Thoracic aorta (tissue), 2 donors: ENCODE results near the gene DNM3. TPM values are rescaled to one million over a fixed set of nuclear protein-coding genes. Genes with fewer than 3 reads are reported as not detected.

Source experiments
- ATAC-seq: fragments of 150-250 bp; one replicate; pipeline ENCODE4 v1.8.0; 2017; ENCODE audit warnings: low read depth; ENCODE audit not compliant: insufficient number of reproducible peaks, low FRiP score
- DNase-seq: peaks from one replicate; pipeline ENCODE4 v3.0.0-alpha.2; 2020; ENCODE audit warnings: low spot score
- H3K27ac ChIP-seq, 2 donors: fragments of 200-600 bp; sonication (generic); 1 replicate in 1 of 2; 2 replicates in 1 of 2; pipeline ENCODE4 v1.5.1; 2016; ENCODE audit warnings: mild to moderate bottlenecking in 2 of 2, moderate library complexity in 2 of 2
- H3K27me3 ChIP-seq: fragments of 200-600 bp; sonication (generic); replicated peaks from 2 replicates; pipeline ENCODE4 v1.6.0; 2016; ENCODE audit warnings: mild to moderate bottlenecking; ENCODE audit not compliant: insufficient read depth
- H3K36me3 ChIP-seq: fragments of 200-600 bp; sonication (generic); one replicate; pipeline ENCODE4 v1.5.1; 2016
- H3K4me1 ChIP-seq, 2 donors: fragments of 200-600 bp; sonication (generic); 1 replicate in 1 of 2; 2 replicates in 1 of 2; pipeline versions ENCODE4 v1.5.1 to v1.6.0; 2016; ENCODE audit warnings: low read depth in 2 of 2, mild to moderate bottlenecking in 1 of 2; ENCODE audit not compliant: control insufficient read depth in 1 of 2
- H3K4me3 ChIP-seq: fragments of 200-600 bp; sonication (generic); 2 replicates; pipeline ENCODE4 v1.5.1; 2016; ENCODE audit warnings: mild to moderate bottlenecking
- H3K9me3 ChIP-seq: fragments of 200-600 bp; sonication (generic); 2 replicates; pipeline ENCODE4 v1.5.1; 2016
- total RNA-seq, 2 donors: library from RNA; depleted of rRNA; stranded (reverse); fragments of >200 nt; gene quantifications; one replicate each; pipeline versions ENCODE4 v1.1.0 to v1.2.3, GENCODE V29; 2016
- TF ChIP-seq, protein P1 (sequence below): fragments of 200-600 bp; sonication (generic); IDR thresholded peaks from one replicate; pipeline ENCODE4 v1.5.1; 2019; ENCODE audit warnings: antibody characterized with exemption

The DNM3 gene
- total RNA-seq, 2 donors from 2014 or later: 5.8 to 7.5 TPM

DNA sequence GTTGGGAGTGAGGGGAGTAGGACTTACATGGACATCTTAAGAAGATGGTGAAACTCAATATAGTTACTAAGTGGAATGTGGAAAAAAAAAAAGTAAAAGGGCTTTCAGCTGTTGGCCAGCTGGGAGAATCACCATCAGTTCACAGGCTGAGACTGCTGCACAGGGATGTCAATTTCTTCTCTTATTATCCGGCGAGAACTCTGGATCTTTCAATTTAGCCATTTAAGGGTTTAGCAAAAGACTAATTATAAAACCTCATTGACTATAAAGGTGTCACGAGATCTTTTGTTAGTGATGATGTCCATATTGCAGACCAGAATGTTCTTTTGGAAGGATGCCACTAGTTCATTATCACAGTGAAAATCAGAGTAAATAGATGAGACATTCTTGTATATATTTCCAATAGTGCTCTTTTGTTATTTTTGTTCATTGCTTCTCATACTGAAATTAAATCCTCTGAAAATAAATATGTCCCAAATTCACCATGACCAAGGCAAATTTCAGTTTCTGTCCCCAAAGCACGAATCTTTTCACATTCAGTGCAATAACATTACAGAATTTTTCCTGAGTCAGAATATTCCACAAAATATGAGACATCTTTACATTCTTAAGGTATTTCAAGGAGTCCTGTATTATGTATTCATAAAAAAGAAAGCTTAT lies 266.1 kb downstream of the DNM3 start:
- Histone ChIP-seq H3K4me3 (no peak overlapping the region), H3K9me3 (no peaks in the 10 kb centered on the region), H3K4me1 (no peaks in the 10 kb centered on the region), H3K27ac (no peak overlapping the region), H3K36me3 (no peaks in the 10 kb centered on the region), H3K27me3 (no peaks in the 10 kb centered on the region)
- ATAC-seq (no peak), DNase-seq (no peak)
- TF ChIP-seq, protein P1, sequence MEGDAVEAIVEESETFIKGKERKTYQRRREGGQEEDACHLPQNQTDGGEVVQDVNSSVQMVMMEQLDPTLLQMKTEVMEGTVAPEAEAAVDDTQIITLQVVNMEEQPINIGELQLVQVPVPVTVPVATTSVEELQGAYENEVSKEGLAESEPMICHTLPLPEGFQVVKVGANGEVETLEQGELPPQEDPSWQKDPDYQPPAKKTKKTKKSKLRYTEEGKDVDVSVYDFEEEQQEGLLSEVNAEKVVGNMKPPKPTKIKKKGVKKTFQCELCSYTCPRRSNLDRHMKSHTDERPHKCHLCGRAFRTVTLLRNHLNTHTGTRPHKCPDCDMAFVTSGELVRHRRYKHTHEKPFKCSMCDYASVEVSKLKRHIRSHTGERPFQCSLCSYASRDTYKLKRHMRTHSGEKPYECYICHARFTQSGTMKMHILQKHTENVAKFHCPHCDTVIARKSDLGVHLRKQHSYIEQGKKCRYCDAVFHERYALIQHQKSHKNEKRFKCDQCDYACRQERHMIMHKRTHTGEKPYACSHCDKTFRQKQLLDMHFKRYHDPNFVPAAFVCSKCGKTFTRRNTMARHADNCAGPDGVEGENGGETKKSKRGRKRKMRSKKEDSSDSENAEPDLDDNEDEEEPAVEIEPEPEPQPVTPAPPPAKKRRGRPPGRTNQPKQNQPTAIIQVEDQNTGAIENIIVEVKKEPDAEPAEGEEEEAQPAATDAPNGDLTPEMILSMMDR: no peak

DNA sequence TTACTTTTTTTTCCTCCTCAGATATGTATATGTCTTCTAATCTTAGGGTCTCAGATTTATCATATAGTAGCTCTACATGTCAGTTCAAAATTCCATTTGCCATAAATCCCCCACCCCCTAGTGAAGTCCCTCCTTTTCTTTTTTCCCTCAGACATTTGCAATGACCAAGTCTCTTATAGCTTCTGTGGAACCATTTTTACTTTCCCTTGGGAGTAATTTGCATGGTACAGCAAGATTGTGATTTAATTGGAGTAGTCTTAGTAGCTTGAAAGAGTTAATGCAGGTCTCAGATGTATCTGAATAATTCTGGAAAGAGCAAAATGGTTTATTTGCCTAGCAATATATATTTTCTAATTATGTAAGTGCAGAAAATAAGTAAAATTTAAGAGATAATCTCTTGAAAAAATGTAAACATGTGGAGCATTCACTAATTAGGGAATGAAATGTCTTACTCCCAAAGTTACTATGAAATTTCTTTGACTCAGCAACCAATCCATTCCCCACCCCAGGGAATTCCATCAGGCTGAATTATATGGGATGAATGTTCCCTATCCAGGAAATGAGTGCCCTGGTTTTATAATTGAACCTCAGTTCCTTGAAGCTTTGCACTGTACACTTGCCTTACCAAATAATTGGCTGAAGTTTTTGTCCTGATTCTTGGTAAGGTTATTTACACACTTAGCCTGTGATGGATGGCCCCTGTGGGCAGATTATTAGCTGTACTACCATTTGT lies 267.0 kb downstream of the DNM3 start:
- Histone ChIP-seq H3K4me3 (no peak overlapping the region), H3K27me3 (no peaks in the 10 kb centered on the region), H3K4me1 (no peaks in the 10 kb centered on the region), H3K9me3 (no peaks in the 10 kb centered on the region), H3K27ac (no peak overlapping the region), H3K36me3 (no peaks in the 10 kb centered on the region)
- DNase-seq (no peak), ATAC-seq (no peak)
- TF ChIP-seq, protein P1: no peak

DNA sequence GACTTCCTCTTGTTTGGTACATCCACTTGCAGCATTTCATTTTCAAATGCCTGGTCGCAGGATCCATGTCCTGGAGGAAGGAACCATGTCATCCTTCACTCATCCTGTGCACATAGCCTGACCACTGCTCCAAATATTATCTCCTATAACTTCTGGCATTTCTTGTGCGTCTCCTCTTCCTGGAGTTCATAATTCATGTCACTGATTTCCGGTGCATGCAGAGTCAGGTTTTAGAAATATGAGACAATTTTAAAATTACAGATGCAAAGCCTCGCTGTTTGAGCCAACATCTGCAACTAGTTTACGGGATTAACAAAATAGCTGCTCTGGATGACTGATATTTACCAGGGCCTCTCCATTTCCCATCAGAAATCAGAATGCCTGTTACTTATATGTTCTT lies 268.1 kb downstream of the DNM3 start:
- no peak overlapping the region for H3K27ac ChIP-seq
- ATAC-seq: no peak
- no peak overlapping the region for H3K4me3 ChIP-seq

DNA sequence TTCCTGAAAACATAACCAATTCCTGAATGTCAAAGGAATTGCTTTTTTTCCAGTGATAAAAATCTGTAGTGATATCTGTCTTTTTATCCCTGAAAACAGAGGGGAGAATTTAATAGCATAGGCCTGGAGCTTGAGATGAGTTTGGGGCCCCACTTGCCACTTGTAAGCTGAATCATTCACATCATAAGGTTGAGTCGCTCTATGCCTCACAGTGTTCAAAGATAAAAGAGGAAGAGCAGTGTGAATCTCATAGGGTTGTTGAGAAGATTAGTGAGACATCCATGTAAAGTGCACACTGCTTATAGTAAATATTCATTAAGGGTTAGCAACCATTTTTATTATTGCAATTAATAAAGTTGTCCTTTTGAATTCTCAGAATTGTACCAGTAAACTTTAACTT lies 271.3 kb downstream of the DNM3 start:
- DNase-seq: no peak
- H3K27ac ChIP-seq: no peak overlapping the region
- no peak for ATAC-seq
- H3K4me1 ChIP-seq: no peaks in the 10 kb centered on the region
- H3K36me3 ChIP-seq: no peaks in the 10 kb centered on the region
- H3K9me3 ChIP-seq: no peaks in the 10 kb centered on the region
- TF ChIP-seq, protein P1: no peak
- no peaks in the 10 kb centered on the region for H3K27me3 ChIP-seq
- H3K4me3 ChIP-seq: no peak overlapping the region

More for the DNA sequence above, 268.1 kb downstream of the DNM3 start:
- TF ChIP-seq, protein P1: no peak
- Histone ChIP-seq H3K9me3 (no peaks in the 10 kb centered on the region), H3K4me1 (no peaks in the 10 kb centered on the region), H3K36me3 (no peaks in the 10 kb centered on the region), H3K27me3 (no peaks in the 10 kb centered on the region)
- DNase-seq: no peak

DNA sequence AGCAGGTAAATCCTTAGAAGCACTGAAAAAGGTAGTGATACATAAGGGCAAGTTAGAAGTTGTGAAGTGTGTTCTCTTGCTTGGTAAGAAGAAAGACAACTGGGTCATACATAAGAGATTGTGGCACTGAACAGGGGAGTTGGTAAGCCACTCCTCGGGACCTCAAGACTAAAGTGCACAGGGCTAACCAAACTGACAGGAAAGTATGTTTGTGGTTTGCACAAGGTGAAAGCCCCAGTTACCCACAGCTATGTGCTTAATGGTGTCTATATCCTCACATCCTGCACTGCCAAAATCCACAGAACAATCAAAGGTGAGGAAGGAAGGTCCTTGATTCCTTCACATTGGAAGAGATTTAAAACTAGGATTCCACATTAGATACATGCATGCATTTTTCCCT lies 276.5 kb downstream of the DNM3 start:
- Histone ChIP-seq H3K9me3 (no peaks in the 10 kb centered on the region), H3K36me3 (no peaks in the 10 kb centered on the region), H3K4me1 (no peaks in the 10 kb centered on the region), H3K4me3 (no peak overlapping the region), H3K27me3 (no peaks in the 10 kb centered on the region), H3K27ac (no peak overlapping the region)
- DNase-seq: no peak
- TF ChIP-seq, protein P1: no peak
- ATAC-seq: no peak
